ENCODE measurements around the gene RNF187.

RNF187 gene

GRCh38 chr1:228493141-228494043 lies 6.2 kb downstream of the RNF187 start:
- TF ChIP-seq CTCF (IDR thresholded peaks at IDR 0.05): no peak
- H3K4me3 Mint-ChIP-seq: no peak overlapping the region
- H3K27ac Mint-ChIP-seq: no peak overlapping the region
- H3K9me3 Mint-ChIP-seq: no peaks in the 10 kb centered on the region
- H3K4me1 Mint-ChIP-seq: peaks cover 24% of the 10 kb centered on the region
- peaks cover 3% of the 10 kb centered on the region for H3K27me3 Mint-ChIP-seq (ENCODE audit: low read depth, poor library complexity)
- no peak for DNase-seq
- H3K36me3 Mint-ChIP-seq (ENCODE audit: low read depth): peaks cover 69% of the 10 kb centered on the region

- no peaks in the 10 kb centered on the region for H3K9me3 Mint-ChIP-seq
- H3K27ac Mint-ChIP-seq: no peak overlapping the region
- no peak overlapping the region for H3K4me3 Mint-ChIP-seq
- peaks cover 69% of the 10 kb centered on the region for H3K36me3 Mint-ChIP-seq (ENCODE audit: low read depth)
- DNase-seq: no peak
- TF ChIP-seq CTCF (IDR thresholded peaks at IDR 0.05): no peak
- H3K4me1 Mint-ChIP-seq: peaks cover 18% of the 10 kb centered on the region
- peaks cover 3% of the 10 kb centered on the region for H3K27me3 Mint-ChIP-seq (ENCODE audit: low read depth, poor library complexity)
These were observed 6.8 kb downstream of the RNF187 start for GRCh38 chr1:228494044-228494353.

GRCh38 chr1:228494391-228494790 lies 7.2 kb downstream of the RNF187 start:
- H3K4me3 Mint-ChIP-seq: no peak overlapping the region
- peaks cover 69% of the 10 kb centered on the region for H3K36me3 Mint-ChIP-seq (ENCODE audit: low read depth)
- no peak for TF ChIP-seq CTCF (IDR thresholded peaks at IDR 0.05)
- DNase-seq: no peak
- no peaks in the 10 kb centered on the region for H3K9me3 Mint-ChIP-seq
- peaks cover 14% of the 10 kb centered on the region for H3K4me1 Mint-ChIP-seq
- peaks cover 3% of the 10 kb centered on the region for H3K27me3 Mint-ChIP-seq (ENCODE audit: low read depth, poor library complexity)
- H3K27ac Mint-ChIP-seq: no peak overlapping the region

- no peak for TF ChIP-seq CTCF (IDR thresholded peaks at IDR 0.05)
- peak overlapping the region; percentile 76 for H3K27ac Mint-ChIP-seq
- H3K36me3 Mint-ChIP-seq (ENCODE audit: low read depth): peaks cover 60% of the 10 kb centered on the region
- no peak for DNase-seq
- no peaks in the 10 kb centered on the region for H3K9me3 Mint-ChIP-seq
- H3K4me1 Mint-ChIP-seq: peaks cover 6% of the 10 kb centered on the region
- H3K4me3 Mint-ChIP-seq: no peak overlapping the region
- H3K27me3 Mint-ChIP-seq (ENCODE audit: low read depth, poor library complexity): peaks cover 7% of the 10 kb centered on the region
These were observed 8.0 kb downstream of the RNF187 start for GRCh38 chr1:228494970-228495853.

- no peak for TF ChIP-seq CTCF (IDR thresholded peaks at IDR 0.05)
- no peak overlapping the region for H3K4me3 Mint-ChIP-seq
- H3K27ac Mint-ChIP-seq: no peak overlapping the region
- H3K27me3 Mint-ChIP-seq (ENCODE audit: low read depth, poor library complexity): peaks cover 16% of the 10 kb centered on the region
- no peak for DNase-seq
- no peaks in the 10 kb centered on the region for H3K9me3 Mint-ChIP-seq
- peaks cover 8% of the 10 kb centered on the region for H3K4me1 Mint-ChIP-seq
- H3K36me3 Mint-ChIP-seq (ENCODE audit: low read depth): peaks cover 53% of the 10 kb centered on the region
These were observed 8.9 kb downstream of the RNF187 start for GRCh38 chr1:228496084-228496483.

Data from nephron progenitor cell (in vitro differentiated cells).